Measurements from ENCODE around the gene TMEM240. TPM values are rescaled to one million over a fixed set of nuclear protein-coding genes. Genes with fewer than 3 reads are reported as not detected.

TMEM240 gene
- total RNA-seq, 1 experiment from 2014 or later: 3.6 TPM

DNA sequence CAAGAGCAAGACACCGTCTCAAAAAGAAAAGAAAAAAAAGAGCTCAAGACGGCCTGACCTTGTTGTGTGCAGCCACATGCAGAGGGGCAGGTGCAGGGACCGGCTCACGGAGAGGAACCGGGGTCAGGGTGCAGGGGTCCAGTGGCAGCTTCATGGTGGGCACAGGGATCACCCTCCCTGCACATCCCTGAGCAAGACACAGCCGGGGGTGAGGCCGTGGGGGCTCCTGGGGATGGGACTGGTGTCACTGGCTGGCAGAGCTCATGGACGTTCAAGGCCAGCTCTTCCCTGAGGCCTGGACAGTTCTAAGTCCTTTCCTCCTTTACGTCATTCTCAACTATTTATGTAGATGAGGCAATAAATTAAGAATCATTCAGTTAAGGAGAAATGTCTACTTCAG is 6.6 kb upstream of the TMEM240 start:
- Mint-ChIP-seq H3K27me3 (ENCODE audit: insufficient read depth, unreplicated experiment) (no peaks in the 10 kb centered on the region), H3K27ac (ENCODE audit: low read depth, unreplicated experiment) (no peak overlapping the region), H3K36me3 (ENCODE audit: insufficient read depth, unreplicated experiment) (peaks cover 46% of the 10 kb centered on the region), H3K4me3 (ENCODE audit: unreplicated experiment) (no peak overlapping the region), H3K4me1 (ENCODE audit: insufficient read depth, unreplicated experiment) (no peaks in the 10 kb centered on the region), H3K9me3 (ENCODE audit: unreplicated experiment) (no peaks in the 10 kb centered on the region)
- ChIA-PET POLR2A (interaction anchor here (0.8 kb wide), 1 partner anchor 14 kb away, joined by 3 read pairs; no protein-coding TSS in a partner anchor), CTCF (interaction anchor here (1.1 kb wide), 1 partner anchor 39 kb away, joined by 3 read pairs; no protein-coding TSS in a partner anchor)
- no TSS peak for BruUV-seq (replicated peaks)
- TF ChIP-seq, protein P1, sequence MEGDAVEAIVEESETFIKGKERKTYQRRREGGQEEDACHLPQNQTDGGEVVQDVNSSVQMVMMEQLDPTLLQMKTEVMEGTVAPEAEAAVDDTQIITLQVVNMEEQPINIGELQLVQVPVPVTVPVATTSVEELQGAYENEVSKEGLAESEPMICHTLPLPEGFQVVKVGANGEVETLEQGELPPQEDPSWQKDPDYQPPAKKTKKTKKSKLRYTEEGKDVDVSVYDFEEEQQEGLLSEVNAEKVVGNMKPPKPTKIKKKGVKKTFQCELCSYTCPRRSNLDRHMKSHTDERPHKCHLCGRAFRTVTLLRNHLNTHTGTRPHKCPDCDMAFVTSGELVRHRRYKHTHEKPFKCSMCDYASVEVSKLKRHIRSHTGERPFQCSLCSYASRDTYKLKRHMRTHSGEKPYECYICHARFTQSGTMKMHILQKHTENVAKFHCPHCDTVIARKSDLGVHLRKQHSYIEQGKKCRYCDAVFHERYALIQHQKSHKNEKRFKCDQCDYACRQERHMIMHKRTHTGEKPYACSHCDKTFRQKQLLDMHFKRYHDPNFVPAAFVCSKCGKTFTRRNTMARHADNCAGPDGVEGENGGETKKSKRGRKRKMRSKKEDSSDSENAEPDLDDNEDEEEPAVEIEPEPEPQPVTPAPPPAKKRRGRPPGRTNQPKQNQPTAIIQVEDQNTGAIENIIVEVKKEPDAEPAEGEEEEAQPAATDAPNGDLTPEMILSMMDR (IDR thresholded peaks at IDR 0.05; ENCODE audit: unreplicated experiment): no peak
- intact Hi-C loops (cut with micrococcal nuclease): no loop called here
- no peak for DNase-seq (ENCODE audit: unreplicated experiment)

- Mint-ChIP-seq H3K9me3 (ENCODE audit: unreplicated experiment) (no peaks in the 10 kb centered on the region), H3K4me1 (ENCODE audit: insufficient read depth, unreplicated experiment) (no peaks in the 10 kb centered on the region), H3K27ac (ENCODE audit: low read depth, unreplicated experiment) (no peak overlapping the region), H3K27me3 (ENCODE audit: insufficient read depth, unreplicated experiment) (no peaks in the 10 kb centered on the region), H3K4me3 (ENCODE audit: unreplicated experiment) (no peak overlapping the region), H3K36me3 (ENCODE audit: insufficient read depth, unreplicated experiment) (peaks cover 46% of the 10 kb centered on the region)
- intact Hi-C loops (cut with micrococcal nuclease): no loop called here
- CTCF ChIA-PET: interaction anchor here (1.1 kb wide), 1 partner anchor 40 kb away, joined by 3 read pairs; no protein-coding TSS in a partner anchor
- POLR2A ChIA-PET: interaction anchor here (0.7 kb wide), 1 partner anchor 106 kb away, joined by 3 read pairs; no protein-coding TSS in a partner anchor
- TF ChIP-seq, protein P1 (IDR thresholded peaks at IDR 0.05; ENCODE audit: unreplicated experiment): no peak
- no peak for DNase-seq (ENCODE audit: unreplicated experiment)
- BruUV-seq (replicated peaks): no TSS peak
Measured at GRCh38 chr1:1545946-1546737, 5.7 kb upstream of the TMEM240 start.

DNA sequence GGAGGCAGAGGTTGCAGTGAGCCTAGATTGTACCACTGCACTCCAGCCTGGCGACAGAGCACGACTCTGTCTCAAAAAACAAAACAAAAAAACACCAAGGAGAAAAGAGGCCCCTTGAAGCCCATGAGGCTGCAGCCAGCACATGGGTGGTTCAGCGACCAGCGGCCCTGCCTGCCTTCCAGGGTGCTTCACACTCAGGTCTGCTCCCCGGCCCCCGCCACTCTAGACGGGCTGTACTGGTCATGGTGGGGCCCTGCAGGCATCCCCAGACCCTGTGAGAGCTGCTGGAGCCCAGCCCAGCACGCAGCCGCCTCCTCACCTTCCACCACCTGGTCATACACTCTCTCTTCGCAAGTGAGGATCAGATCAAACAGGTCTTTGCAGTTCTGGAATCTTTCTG is 4.1 kb upstream of the TMEM240 start:
- Mint-ChIP-seq H3K27me3 (ENCODE audit: insufficient read depth, unreplicated experiment) (no peaks in the 10 kb centered on the region), H3K27ac (ENCODE audit: low read depth, unreplicated experiment) (no peak overlapping the region), H3K4me1 (ENCODE audit: insufficient read depth, unreplicated experiment) (no peaks in the 10 kb centered on the region), H3K36me3 (ENCODE audit: insufficient read depth, unreplicated experiment) (peaks cover 43% of the 10 kb centered on the region), H3K9me3 (ENCODE audit: unreplicated experiment) (no peaks in the 10 kb centered on the region), H3K4me3 (ENCODE audit: unreplicated experiment) (no peak overlapping the region)
- TF ChIP-seq, protein P1 (IDR thresholded peaks at IDR 0.05; ENCODE audit: unreplicated experiment): no peak
- intact Hi-C loops (cut with micrococcal nuclease): no loop called here
- CTCF ChIA-PET: interaction anchor here (0.6 kb wide), 1 partner anchor 15 kb away, joined by 3 read pairs; no protein-coding TSS in a partner anchor
- no TSS peak for BruUV-seq (replicated peaks)
- DNase-seq (ENCODE audit: unreplicated experiment): no peak
- POLR2A ChIA-PET: no interaction called here

DNA sequence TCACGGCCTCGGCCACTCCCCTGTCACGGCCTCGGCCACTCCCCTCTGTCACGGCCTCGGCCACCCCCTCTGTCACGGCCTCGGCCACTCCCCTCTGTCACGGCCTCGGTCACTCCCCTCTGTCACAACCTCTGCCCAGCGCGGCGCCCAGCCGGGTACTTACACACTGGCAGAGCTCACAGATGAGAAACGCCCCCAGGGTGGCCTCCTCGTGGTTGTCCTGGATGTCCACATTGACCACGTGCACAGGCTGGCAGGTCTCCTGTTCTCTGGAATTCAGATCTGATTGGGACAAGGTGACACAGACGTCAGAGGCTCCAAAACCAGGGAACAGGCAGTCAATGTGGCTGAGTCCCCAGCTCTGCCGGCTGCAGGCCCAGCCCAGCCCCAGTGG is 3.3 kb upstream of the TMEM240 start:
- intact Hi-C loops (cut with micrococcal nuclease): no loop called here
- ChIA-PET CTCF (no interaction called here), POLR2A (no interaction called here)
- H3K27me3 Mint-ChIP-seq (ENCODE audit: insufficient read depth, unreplicated experiment): no peaks in the 10 kb centered on the region
- no TSS peak for BruUV-seq (replicated peaks)
- no peak overlapping the region for H3K27ac Mint-ChIP-seq (ENCODE audit: low read depth, unreplicated experiment)
- peaks cover 47% of the 10 kb centered on the region for H3K36me3 Mint-ChIP-seq (ENCODE audit: insufficient read depth, unreplicated experiment)
- TF ChIP-seq, protein P1 (IDR thresholded peaks at IDR 0.05; ENCODE audit: unreplicated experiment): no peak
- no peak overlapping the region for H3K4me3 Mint-ChIP-seq (ENCODE audit: unreplicated experiment)
- no peaks in the 10 kb centered on the region for H3K9me3 Mint-ChIP-seq (ENCODE audit: unreplicated experiment)
- no peak for DNase-seq (ENCODE audit: unreplicated experiment)
- H3K4me1 Mint-ChIP-seq (ENCODE audit: insufficient read depth, unreplicated experiment): no peaks in the 10 kb centered on the region
